GM21528 (cell line): ENCODE results near the gene PURA.
"Not testable (repeated sequence)": the region's sequence is repeated elsewhere in the genome, so short reads cannot be mapped to it uniquely, and the experiment has no call there.

Experiments
- ATAC-seq: cut with Tn5 transposase; IDR thresholded peaks from one replicate; pipeline ENCODE4 v1.9.1; 2021; ENCODE audit warnings: mild to moderate bottlenecking, moderate library complexity; ENCODE audit not compliant: unreplicated experiment, low FRiP score

PURA gene

GRCh38 chr5:140134277-140134935 is 20.5 kb downstream of the PURA start:
- ATAC-seq: no peak

- ATAC-seq: no peak
Observed at GRCh38 chr5:140135127-140135526, 21.2 kb downstream of the PURA start.

- no peak for ATAC-seq
Observed at GRCh38 chr5:140136624-140137023, 22.7 kb downstream of the PURA start.

- no peak for ATAC-seq
Observed at GRCh38 chr5:140140435-140140834, 26.5 kb downstream of the PURA start.

GRCh38 chr5:140141241-140141640 is 27.3 kb downstream of the PURA start:
- ATAC-seq: no peak

GRCh38 chr5:140142246-140142645 is 28.3 kb downstream of the PURA start:
- no peak for ATAC-seq

GRCh38 chr5:140142856-140143255 is 28.9 kb downstream of the PURA start:
- no peak for ATAC-seq

GRCh38 chr5:140143521-140144258 is 29.8 kb downstream of the PURA start:
- ATAC-seq: no peak

- ATAC-seq: no peak
Observed at GRCh38 chr5:140145256-140145655, 31.3 kb downstream of the PURA start.

- no peak for ATAC-seq
Observed at GRCh38 chr5:140145818-140146522, 32.1 kb downstream of the PURA start.

- ATAC-seq: no peak
Observed at GRCh38 chr5:140146523-140146842, 32.6 kb downstream of the PURA start.

GRCh38 chr5:140147460-140147859 is 33.6 kb downstream of the PURA start:
- no peak for ATAC-seq

- ATAC-seq: no peak
Observed at GRCh38 chr5:140148508-140148907, 34.6 kb downstream of the PURA start.

GRCh38 chr5:140150201-140150600 is 36.3 kb downstream of the PURA start:
- ATAC-seq: no peak

- ATAC-seq: no peak
Observed at GRCh38 chr5:140151144-140152021, 37.5 kb downstream of the PURA start.

- no peak for ATAC-seq
Observed at GRCh38 chr5:140152022-140152999, 38.4 kb downstream of the PURA start.

- no peak for ATAC-seq
Observed at GRCh38 chr5:140153255-140153654, 39.3 kb downstream of the PURA start.

GRCh38 chr5:140153905-140154304 is 40.0 kb downstream of the PURA start:
- no peak for ATAC-seq

GRCh38 chr5:140154710-140155381 is 40.9 kb downstream of the PURA start:
- ATAC-seq: not testable (repeated sequence)
